ENCODE data around the gene DGCR2. TPM values are rescaled to one million over a fixed set of nuclear protein-coding genes. Genes with fewer than 3 reads are reported as not detected.
A peak's percentile ranks its signal among the peaks of the same experiment; 100 is the strongest.

DGCR2 gene
- total RNA-seq = 50.0 and 60.7 TPM in 2 replicates

GRCh38 chr22:19122143-19122751 lies at the start of gene DGCR2:
Gene DGCR2 (minus strand): TSS chr22:19122412. CDS start chr22:19122206, 206 bp downstream.
- TF ChIP-seq CTCF (IDR thresholded peaks at IDR 0.05; ENCODE audit: insufficient read depth, low read length, severe bottlenecking) = no peak
- Histone ChIP-seq H3K4me3 (ENCODE audit: low read depth, low read length) (peak within 1 kb of the TSS; percentile 75), H3K36me3 (ENCODE audit: control insufficient read depth, insufficient read depth, low read length) (peaks cover 3% of the 10 kb centered on the region), H3K27me3 (ENCODE audit: control insufficient read depth, insufficient read depth, low read length) (no peaks in the 10 kb centered on the region)
- FAIRE-seq = no peak
- peak; percentile 83 for DNase-seq (ENCODE audit: low read depth)

- TF ChIP-seq CTCF (IDR thresholded peaks at IDR 0.05; ENCODE audit: insufficient read depth, low read length, severe bottlenecking) = no peak
- FAIRE-seq (no peak), DNase-seq (ENCODE audit: low read depth) (no peak)
- no peak overlapping the region for H3K4me3 ChIP-seq (ENCODE audit: low read depth, low read length)
- no peaks in the 10 kb centered on the region for H3K36me3 ChIP-seq (ENCODE audit: control insufficient read depth, insufficient read depth, low read length)
- H3K27me3 ChIP-seq (ENCODE audit: control insufficient read depth, insufficient read depth, low read length) = peaks cover 25% of the 10 kb centered on the region
Observed at GRCh38 chr22:19169947-19170318, 47.7 kb upstream of the DGCR2 start.

- FAIRE-seq = no peak
- H3K36me3 ChIP-seq (ENCODE audit: control insufficient read depth, insufficient read depth, low read length) = no peaks in the 10 kb centered on the region
- peaks cover 25% of the 10 kb centered on the region for H3K27me3 ChIP-seq (ENCODE audit: control insufficient read depth, insufficient read depth, low read length)
- TF ChIP-seq CTCF (IDR thresholded peaks at IDR 0.05; ENCODE audit: insufficient read depth, low read length, severe bottlenecking) = no peak
- no peak for DNase-seq (ENCODE audit: low read depth)
- H3K4me3 ChIP-seq (ENCODE audit: low read depth, low read length) = peak overlapping the region; percentile 17
Observed at GRCh38 chr22:19169002-19169946, 47.1 kb upstream of the DGCR2 start.

- Histone ChIP-seq H3K4me3 (ENCODE audit: low read depth, low read length) (no peak overlapping the region), H3K27me3 (ENCODE audit: control insufficient read depth, insufficient read depth, low read length) (peaks cover 25% of the 10 kb centered on the region), H3K36me3 (ENCODE audit: control insufficient read depth, insufficient read depth, low read length) (no peaks in the 10 kb centered on the region)
- peak; percentile 12 for TF ChIP-seq CTCF (IDR thresholded peaks at IDR 0.05; ENCODE audit: insufficient read depth, low read length, severe bottlenecking)
- FAIRE-seq (no peak), DNase-seq (ENCODE audit: low read depth) (no peak)
Observed at GRCh38 chr22:19168088-19168890, 46.1 kb upstream of the DGCR2 start.

GRCh38 chr22:19167106-19167869 lies 45.1 kb upstream of the DGCR2 start:
- no peak for TF ChIP-seq CTCF (IDR thresholded peaks at IDR 0.05; ENCODE audit: insufficient read depth, low read length, severe bottlenecking)
- DNase-seq (ENCODE audit: low read depth) (peak; percentile 5), FAIRE-seq (peak; percentile 52)
- Histone ChIP-seq H3K27me3 (ENCODE audit: control insufficient read depth, insufficient read depth, low read length) (peaks cover 25% of the 10 kb centered on the region), H3K4me3 (ENCODE audit: low read depth, low read length) (no peak overlapping the region), H3K36me3 (ENCODE audit: control insufficient read depth, insufficient read depth, low read length) (no peaks in the 10 kb centered on the region)

Data from bronchial epithelial cell (primary cell).